NCI-H526 treated with DMSO at 0.1 percent for 48 hours (cell line): ENCODE results near the gene BTG4.

Experiments used
- DNase-seq: peaks from one replicate; lab custom pipeline; 2025; lab: John Stamatoyannopoulos, UW

Gene BTG4

GRCh38 chr11:111512296-111513239, at the start of gene BTG4:
BTG4 (minus strand) TSS chr11:111512386; CDS start chr11:111498776, 13,610 bp downstream.
- peak; percentile 70 for DNase-seq

GRCh38 chr11:111561791-111562325, 49.7 kb upstream of the BTG4 start:
- DNase-seq: no peak

- no peak for DNase-seq
These were observed 49.1 kb upstream of the BTG4 start for GRCh38 chr11:111561306-111561705.

- DNase-seq: no peak
These were observed 48.6 kb upstream of the BTG4 start for GRCh38 chr11:111560800-111561199.

GRCh38 chr11:111559800-111560464, 47.7 kb upstream of the BTG4 start:
- DNase-seq: no peak

- DNase-seq: no peak
These were observed 45.4 kb upstream of the BTG4 start for GRCh38 chr11:111557425-111558111.

- peak; percentile 99 for DNase-seq
These were observed 43.1 kb upstream of the BTG4 start for GRCh38 chr11:111555255-111555654.

GRCh38 chr11:111554532-111554931, 42.3 kb upstream of the BTG4 start:
- no peak for DNase-seq

GRCh38 chr11:111550258-111550657, 38.1 kb upstream of the BTG4 start:
- DNase-seq: no peak

GRCh38 chr11:111549869-111550203, 37.6 kb upstream of the BTG4 start:
- DNase-seq: no peak

- peak; percentile 49 for DNase-seq
These were observed 37.1 kb upstream of the BTG4 start for GRCh38 chr11:111549196-111549868.

- no peak for DNase-seq
These were observed 36.3 kb upstream of the BTG4 start for GRCh38 chr11:111548525-111548924.

- DNase-seq: no peak
These were observed 30.6 kb upstream of the BTG4 start for GRCh38 chr11:111542606-111543275.

GRCh38 chr11:111541254-111542061, 29.3 kb upstream of the BTG4 start:
- DNase-seq: no peak

- DNase-seq: no peak
These were observed 28.7 kb upstream of the BTG4 start for GRCh38 chr11:111540937-111541253.

GRCh38 chr11:111540114-111540936, 28.1 kb upstream of the BTG4 start, which contains the start of gene LAYN:
LAYN (plus strand) TSS chr11:111540720; CDS start chr11:111540844, 124 bp downstream.
- DNase-seq: peak; percentile 42

GRCh38 chr11:111539426-111540113, 27.4 kb upstream of the BTG4 start:
- no peak for DNase-seq

- no peak for DNase-seq
These were observed 26.4 kb upstream of the BTG4 start for GRCh38 chr11:111538407-111539114.
